ENCODE measurements around the gene SHISA3. TPM values are rescaled to one million over a fixed set of nuclear protein-coding genes. Genes with fewer than 3 reads are reported as not detected.

Gene SHISA3
- total RNA-seq, 4 donors from 2014 or later = 0.68 to 4.6 (median 2.4) TPM

GRCh38 chr4:42445038-42445437 is 47.8 kb downstream of the SHISA3 start:
- TF ChIP-seq, protein P1, sequence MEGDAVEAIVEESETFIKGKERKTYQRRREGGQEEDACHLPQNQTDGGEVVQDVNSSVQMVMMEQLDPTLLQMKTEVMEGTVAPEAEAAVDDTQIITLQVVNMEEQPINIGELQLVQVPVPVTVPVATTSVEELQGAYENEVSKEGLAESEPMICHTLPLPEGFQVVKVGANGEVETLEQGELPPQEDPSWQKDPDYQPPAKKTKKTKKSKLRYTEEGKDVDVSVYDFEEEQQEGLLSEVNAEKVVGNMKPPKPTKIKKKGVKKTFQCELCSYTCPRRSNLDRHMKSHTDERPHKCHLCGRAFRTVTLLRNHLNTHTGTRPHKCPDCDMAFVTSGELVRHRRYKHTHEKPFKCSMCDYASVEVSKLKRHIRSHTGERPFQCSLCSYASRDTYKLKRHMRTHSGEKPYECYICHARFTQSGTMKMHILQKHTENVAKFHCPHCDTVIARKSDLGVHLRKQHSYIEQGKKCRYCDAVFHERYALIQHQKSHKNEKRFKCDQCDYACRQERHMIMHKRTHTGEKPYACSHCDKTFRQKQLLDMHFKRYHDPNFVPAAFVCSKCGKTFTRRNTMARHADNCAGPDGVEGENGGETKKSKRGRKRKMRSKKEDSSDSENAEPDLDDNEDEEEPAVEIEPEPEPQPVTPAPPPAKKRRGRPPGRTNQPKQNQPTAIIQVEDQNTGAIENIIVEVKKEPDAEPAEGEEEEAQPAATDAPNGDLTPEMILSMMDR (IDR thresholded peaks at IDR 0.05; ENCODE audit: low read depth) = no peak

DNA sequence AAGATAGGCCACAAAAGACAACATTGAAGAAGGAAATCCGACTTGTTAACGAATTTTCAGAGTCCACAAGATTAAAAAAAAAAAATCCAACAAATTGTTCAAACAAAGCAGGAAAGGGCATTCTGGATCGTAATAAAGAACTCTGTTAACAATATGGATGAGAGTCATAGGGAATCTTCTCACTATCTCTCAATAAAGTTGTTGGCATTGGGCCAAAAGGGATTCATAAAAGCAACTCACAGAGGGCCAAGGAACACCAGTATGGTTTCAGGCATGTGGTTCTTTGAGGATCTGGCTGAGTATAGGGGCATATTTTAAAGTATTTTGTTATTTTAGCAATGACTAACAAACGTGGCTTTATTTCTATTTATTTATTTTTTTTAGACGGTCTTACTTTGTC is 49.5 kb downstream of the SHISA3 start:
- TF ChIP-seq, protein P1 (IDR thresholded peaks at IDR 0.05; ENCODE audit: low read depth) = no peak

Other genes with a start within 250 kb of the SHISA3 start
- under 1 TPM in 1 of 4 donors, not detected in 3; 0.38 TPM for gene BEND4, start 244.8 kb upstream of the SHISA3 start, total RNA-seq

Measured in subcutaneous adipose tissue (tissue), 4 donors.